SK-N-MC (cell line): ENCODE data around the gene GLRA2.

Source experiments
- EZH2 ChIP-seq: fragments of 200-600 bp; sonication (generic); IDR thresholded peaks from one replicate; pipeline ENCODE4 v1.6.1; 2017; ENCODE audit warnings: antibody characterized with exemption
- FOXP2 ChIP-seq: optimal IDR thresholded peaks from 2 replicates; pipeline ENCODE3; 2011; ENCODE audit warnings: mild to moderate bottlenecking, moderate library complexity; ENCODE audit not compliant: insufficient read depth; ENCODE audit errors: extremely low read length, control extremely low read depth
- POLR2AphosphoS5 ChIP-seq: IDR thresholded peaks from 2 replicates; pipeline ENCODE4 v1.6.1; 2012; ENCODE audit warnings: mild to moderate bottlenecking, low read depth, low read length, borderline replicate concordance

GRCh38 chrX:14776901-14777300 is 247.6 kb downstream of the GLRA2 start:
- TF ChIP-seq EZH2 (no peak), POLR2AphosphoS5 (no peak), FOXP2 (no peak)
